GM19238 (cell line): ENCODE data around the gene EPC2.
"Not testable (repeated sequence)": the region's sequence is repeated elsewhere in the genome, so short reads cannot be mapped to it uniquely, and the experiment has no call there.

ENCODE experiments used
- DNase-seq: peaks from one replicate; pipeline ENCODE4 v3.0.0; 2011; ENCODE audit warnings: low spot score; ENCODE audit not compliant: insufficient read length

Gene EPC2

DNA sequence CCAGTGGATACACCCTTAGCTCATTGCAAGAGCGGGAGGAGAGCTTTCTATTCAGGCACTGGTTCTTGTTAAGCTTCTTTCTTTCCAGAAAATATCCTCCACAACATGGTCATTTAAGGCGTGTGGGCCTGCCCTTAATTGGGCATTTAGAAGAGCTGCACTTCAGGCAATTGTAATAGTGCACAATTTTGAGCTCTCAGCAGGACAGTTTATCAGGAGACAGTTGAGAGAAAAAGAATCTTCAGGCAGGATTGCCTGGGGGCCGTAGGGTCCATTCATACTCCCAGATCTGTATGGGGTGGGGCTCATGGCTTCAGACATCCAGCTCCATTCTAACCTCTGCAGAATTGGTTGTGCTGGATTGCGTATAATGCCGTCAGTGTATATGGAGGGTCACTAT is 6.0 kb upstream of the EPC2 start:
- no peak for DNase-seq

DNA sequence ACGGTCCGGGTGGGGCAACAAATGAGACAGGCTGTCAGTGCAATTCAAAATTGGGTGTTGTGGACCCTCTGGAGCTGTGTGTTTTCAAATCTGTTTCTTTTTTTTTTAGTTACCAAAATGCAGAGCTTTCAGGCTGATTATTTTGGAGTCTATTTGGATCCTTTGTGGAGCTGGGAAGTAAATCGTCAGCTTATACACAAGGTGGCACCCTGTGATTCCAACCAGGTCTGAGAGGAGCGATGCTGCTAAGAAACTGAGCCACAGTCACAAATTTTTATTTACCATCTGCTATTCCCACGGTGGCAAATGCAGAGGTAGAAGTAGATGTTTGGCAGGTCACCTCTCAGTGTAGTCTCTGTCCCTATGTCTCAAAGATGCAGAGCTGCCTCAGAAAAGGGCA is 3.8 kb upstream of the EPC2 start:
- DNase-seq: no peak

DNA sequence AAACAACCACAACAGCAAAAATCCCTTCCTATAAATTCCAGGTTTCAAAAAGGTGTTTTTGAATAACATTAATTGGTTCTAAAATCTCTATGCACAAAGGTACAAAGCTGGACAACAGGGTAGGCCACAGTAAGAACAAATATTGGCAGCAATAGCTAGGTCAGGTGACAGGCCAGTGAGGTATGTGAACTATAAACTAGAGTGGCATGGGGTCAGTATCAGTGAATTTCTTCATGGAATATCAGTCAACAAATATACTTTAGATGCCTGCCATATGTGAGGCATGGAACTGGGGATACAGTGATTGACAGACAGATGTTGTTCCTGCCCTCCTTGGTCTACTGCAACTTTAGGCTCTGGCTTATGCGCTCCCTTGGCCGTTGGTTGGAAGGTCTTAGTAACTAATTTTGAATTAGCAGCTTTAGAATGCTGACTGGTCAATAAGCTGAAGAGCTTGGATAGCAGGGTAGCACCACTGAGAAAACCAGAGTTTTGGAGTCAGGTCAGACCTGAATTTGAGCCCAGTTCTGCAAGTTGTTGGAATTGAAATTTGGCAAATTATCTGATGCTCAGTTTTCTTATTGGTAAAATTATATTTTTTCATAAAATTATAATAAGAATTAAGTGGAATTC is 2.3 kb upstream of the EPC2 start:
- no peak for DNase-seq

DNA sequence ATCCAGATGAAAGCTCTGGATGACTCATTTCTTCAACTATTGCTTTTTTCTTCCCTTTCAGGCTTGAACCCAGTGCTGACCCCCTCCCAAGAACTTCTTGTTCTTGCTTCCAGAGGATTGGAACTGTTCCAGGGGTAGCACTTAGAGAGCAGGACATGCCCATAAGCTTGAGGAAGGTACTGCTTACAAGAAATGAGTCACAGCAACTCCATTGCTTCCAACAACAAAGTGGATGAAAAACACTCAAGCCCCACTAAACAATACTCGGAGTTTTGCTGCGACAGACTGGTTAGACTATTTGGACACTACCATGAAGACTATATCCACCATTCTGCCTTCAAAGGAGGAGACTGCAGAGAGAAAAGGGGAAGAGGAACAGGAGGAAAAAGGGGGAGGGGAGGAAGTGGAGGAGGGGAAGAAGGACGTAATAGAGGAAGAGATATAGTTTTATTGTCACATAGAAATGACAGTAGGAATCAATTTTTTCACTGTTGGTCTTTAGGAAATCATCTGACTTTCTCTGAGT is 1.6 kb upstream of the EPC2 start:
- DNase-seq: no peak

DNA sequence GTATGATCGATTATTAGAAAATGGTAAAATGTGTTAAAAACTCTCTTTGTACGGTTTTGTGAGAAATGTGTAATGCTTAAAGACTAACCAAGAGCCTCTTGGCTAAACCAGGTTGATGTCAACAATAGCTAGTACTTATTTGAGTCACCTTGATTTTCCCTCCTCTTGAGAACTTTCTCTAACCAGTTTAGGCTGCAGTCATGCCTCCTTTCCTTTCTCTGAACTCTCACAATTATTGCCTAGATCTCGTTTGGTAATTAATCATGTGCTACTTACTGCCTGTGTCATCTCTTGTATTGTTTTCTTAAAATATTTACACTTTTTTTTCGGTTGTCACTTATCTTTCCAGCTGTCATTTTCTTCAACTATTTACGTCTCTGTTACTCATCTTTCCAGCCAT is 1.1 kb upstream of the EPC2 start:
- DNase-seq: no peak

DNA sequence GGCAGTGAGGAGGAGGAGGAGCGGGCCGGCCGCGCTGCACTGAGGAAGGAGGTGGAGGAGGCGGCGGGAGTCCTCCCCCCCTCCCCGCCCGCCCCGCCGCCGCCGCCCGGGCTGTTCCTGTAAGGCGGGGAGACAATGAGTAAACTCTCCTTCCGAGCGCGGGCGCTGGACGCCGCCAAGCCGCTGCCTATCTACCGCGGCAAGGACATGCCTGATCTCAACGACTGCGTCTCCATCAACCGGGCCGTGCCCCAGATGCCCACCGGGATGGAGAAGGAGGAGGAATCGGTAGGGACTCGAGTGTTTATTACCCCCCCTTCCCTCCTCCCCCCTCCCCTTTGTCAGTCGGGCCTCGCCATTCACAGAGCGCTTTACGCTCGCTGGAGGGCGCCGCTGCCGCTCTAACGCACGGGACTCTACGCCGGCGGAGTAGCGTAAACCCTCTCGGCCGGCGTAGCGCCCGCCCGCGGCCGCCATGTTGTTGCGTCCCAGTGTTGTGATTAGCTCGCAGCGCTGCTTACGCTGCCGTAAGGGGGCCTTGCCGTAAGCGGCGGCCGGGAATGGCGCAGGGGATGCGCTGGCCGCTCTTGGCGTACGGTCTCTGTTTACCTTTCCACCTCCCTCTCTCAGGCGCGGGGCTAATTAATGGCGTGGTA is 460 bp downstream of the EPC2 start:
- DNase-seq: peak; percentile 56

DNA sequence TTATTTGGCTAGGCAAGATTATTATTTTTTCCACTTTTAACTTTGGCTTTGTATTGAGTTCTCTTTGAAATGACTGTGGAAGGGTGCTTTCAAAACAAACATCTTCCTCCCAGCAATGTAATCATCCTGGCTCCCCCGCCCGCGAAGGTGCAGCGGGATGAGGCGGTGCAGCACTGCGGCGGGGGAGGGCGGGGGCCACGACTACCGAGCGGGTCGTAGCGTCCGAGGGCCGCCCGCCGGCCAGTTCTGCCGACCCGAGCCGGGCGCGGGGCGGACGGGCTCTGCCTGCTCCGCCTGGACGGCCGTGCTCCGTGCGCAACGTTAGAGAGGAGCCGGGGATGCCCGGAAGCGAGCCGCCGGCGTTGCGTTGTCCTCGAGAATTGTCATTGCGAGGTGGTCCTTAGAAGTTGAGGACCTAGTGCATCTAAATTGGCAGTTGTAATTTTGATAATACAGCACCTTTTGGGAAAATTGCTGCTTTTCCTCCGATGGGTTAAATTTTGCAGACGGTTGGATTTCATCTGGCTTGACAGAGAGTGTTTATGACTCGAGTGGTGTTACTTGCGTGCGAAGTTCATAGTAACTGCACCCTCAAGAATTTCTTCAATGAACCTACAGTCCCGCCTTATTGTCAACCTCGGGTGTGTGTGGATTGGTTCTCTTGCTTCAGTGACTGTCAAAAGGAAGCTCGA is 1.1 kb downstream of the EPC2 start:
- DNase-seq: peak; percentile 28

DNA sequence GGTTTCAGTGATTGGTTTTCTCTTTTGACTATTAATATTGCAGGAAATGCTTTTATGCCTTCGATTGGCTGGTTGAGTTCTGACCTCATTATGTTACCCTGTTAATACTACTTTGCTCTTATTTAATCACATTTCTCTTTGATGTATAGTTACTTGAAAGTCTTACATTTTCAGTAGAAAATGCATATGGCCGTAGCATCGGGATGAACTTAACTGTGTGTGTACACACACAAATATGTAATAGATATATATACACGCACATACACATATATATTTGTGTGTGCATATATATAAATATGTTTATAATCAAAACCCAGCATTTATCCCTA is 1.6 kb downstream of the EPC2 start:
- no peak for DNase-seq

DNA sequence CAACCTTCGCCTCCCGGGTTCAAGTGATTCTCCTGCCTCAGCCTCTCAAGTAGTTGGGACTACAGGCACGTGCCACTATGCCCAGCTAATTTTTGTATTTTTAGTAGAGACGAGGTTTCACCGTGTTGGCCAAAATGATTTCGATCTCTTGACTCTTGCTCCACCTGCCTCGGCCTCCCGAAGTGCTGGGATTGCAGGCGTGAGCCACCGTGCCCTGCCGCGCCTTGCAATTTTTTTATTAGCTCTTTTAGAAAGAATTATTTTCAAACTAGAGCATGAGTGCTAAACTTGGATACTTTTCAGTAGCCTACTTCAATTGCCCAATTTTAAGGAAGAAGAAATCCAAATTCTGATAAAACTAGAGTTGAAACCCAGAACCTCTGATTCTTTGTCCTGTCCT is 3.2 kb downstream of the EPC2 start:
- not testable (repeated sequence) for DNase-seq

DNA sequence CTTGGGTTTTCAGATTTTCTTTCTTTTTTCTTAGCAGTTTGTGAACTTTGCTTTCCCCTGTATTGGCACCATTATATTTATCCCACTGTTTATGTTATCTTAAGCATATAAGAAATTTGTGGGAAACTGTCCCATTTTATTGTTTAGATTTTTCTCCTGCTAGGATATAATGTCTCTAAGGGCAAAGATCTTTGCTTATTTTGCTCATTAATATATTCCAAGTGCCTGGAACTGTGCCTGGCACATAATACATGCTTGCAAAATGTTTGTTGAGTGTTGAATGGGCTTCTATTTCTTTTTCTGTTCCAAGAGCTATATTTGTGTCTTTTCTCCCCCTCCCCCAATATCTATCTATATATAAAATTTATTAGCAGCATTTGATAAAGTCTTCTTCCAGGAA is 5.4 kb downstream of the EPC2 start:
- DNase-seq: no peak

DNA sequence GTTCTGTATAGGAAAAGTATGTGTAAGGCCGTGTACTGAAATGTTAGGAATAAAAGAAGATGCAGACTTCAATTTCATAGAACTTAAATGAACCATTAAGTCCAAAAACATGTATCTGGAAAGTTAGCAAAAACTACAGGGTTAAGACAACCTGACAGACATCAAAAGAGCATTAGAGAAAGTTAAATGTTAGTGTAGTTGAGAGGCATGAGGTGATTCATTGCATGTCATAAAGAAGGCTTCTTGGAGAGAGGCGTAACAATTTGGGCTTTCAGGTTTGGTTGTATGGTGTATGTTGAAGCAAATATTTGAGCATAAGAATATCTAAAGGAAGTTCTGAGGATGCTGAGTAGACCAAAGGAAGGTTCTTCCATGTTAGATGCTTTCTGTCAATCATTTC is 6.3 kb downstream of the EPC2 start:
- no peak for DNase-seq

DNA sequence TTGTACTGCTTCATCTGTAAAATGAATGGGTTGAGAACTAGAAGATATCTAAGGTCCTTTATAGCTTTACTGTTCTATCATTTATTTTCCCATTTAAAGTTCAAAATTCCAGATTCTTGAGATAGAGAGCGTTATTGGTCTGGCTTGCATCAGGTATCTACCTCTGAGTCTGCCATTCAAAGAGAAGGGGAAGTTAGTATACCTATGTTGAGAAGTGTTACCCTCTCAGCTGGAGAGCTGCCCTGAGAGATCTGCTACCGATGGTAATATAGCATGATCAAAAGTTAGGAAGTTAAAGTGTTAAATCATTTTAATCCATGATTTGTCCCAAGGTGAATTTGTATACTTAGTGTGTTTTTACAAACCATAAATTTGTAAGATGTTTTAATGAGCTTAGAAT is 7.4 kb downstream of the EPC2 start:
- DNase-seq: no peak

DNA sequence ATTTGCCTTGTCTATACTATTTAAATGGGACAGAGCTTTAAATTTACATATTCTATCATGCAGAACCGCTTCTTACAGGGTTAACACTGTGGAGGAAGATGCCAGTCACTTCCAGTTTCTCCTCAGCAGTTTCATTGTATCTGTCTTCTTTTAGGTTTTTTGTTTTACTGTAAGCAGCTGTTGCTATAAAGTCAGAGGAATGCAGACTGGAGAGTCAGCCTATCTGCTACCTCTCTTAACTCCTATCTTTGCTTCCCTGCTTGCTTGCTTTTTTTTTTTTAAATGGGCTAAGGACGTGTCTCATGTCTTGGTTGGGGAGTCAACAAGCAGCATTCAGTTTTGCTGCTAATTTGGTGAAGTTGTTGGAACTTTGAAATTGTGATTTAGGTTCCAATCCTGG is 8.9 kb downstream of the EPC2 start:
- DNase-seq: no peak

DNA sequence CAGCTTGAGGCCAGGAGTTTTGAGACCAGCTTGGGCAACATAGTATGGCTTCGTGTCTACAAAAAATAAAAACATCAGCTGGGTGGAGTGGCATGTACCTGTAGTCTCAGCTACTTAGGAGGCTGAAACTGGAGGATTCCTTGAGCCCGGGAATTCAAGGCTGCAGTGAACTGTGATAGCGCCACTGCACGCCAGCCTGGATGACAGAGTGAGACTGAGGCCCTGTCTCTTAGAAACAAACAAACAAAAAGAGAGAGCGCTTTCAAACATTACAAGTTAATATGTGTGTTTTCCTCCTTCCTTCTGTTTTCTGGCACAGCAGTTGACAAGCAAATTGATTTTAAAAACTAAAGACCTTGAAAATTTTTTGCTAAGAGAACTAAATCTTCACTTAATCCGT is 9.9 kb downstream of the EPC2 start:
- no peak for DNase-seq

DNA sequence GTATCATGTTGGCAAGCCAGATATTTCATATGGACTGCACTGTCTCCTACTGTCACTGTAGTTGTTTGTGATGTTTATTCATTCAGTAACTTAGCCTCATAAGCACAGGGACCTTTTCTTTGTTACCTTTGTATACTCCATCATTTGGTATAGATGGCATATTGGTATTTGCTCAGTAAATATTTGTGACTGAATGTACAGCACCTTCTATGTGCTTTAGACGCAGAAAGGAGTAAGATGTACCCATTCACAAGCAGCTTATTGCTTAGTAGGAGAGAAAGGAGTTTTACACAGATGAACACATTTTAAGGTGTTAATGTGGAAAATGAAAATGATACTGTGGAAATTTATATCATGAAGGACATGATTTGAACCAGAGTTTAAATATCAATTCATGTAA is 12.0 kb downstream of the EPC2 start:
- DNase-seq: no peak

DNA sequence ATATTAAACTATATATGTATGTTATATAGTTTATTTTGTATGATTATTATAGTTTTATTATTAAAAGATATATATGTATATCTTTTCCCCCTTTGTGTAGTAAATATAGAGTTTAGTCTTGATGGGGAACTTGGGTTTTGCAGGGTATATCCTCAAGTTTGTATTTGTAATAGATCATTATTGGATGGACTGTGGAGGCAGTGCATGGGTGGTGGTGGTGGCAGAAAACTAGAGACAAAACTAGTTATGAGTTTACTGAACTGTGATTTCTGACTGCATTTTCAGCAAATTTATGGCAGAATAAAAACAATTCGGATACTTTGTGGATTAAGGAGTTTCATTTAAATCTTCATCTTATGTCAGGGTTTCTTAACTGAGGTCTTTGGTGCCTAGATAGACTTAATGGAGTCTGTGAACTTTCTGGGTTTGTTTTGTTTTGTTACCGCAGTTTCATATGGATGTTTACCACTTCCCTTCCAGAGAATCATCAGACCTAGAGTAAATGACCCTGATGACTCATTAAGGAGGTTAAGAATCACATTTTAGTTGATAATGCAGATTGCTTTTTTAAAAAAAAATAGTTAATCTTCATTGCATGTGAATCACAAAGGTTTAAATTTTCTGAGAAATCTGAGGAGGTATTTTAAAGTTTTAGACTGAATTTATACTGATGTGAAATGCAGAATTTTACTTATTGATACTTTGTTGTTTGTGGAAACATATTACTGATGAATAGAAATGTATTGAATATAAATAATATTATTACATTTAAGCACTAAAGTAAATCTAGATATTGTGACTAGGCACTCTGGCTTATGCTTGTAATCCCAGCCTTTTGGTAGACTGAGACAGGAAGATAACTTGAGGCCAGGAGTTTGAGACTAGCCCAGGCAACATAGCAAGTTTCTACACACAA is 14.5 kb downstream of the EPC2 start:
- DNase-seq: no peak

DNA sequence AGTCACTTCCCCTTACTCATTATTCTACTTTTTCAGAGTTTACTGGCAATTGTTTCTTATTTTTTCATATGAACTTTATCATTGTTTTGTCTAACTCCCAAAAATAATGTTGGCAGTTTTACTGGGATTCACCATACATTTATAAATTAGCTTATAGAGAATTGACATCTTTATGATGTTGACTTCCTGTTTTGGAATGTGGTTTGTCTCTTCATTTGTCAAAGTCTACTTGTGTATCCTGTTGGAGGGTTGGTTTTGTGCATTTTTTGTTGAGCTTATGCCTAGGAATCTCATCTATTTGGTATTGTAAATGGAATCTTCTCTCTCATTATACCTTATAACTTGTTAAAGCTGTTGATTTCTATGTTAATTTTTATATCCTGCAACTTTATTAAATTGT is 16.4 kb downstream of the EPC2 start:
- no peak for DNase-seq

DNA sequence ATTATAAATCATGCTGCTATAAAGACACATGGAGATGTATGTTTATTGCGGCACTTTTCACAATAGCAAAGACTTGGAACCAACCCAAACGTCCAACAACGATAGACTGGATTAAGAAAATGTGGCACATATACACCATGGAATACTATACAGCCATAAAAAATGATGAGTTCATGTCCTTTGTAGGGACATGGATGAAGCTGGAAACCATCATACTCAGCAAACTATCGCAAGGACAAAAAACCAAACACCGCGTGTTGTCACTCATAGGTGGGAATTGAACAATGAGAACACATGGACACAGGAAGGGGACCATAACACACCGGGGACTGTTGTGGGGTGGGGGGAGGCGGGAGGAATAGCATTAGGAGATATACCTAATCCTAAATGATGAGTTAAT is 17.8 kb downstream of the EPC2 start:
- not testable (repeated sequence) for DNase-seq

DNA sequence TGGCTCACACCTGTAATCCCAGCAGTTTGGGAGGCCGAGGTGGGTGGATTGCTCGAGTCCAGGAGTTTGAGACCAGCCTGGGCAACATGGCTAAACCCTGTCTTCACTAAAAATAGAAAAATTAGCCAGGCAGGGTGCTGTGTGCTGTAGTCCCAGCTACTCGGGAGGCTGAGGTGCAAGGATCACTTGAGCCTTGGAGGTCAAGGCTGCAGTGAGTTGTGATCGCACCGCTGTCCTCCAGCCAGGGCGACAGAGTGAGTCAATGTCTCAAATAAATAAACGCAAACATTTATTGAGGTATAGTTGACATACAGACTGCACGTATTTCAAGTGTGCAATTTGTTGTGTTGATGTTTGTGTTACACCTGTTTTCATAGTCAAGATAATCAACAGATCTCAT is 19.7 kb downstream of the EPC2 start:
- DNase-seq: no peak

DNA sequence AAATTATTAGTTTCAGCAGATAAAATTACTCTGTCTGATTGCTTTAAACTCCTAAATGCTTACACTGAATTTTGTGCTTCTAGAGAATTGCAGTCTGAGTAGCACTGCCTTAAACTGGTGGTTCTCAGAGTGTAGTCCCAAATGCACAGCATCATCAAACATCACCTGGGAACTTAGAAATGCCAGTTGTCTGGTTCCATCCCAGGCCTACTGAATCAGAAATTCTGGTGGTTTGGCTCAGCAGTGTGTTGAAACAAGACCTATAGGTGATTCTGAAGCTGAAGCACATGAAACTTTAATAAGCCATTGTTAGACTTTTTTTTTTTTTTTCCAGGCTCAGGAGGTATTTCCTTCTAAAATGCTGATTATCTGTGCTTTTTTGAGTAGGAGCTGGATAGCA is 22.0 kb downstream of the EPC2 start:
- no peak for DNase-seq

DNA sequence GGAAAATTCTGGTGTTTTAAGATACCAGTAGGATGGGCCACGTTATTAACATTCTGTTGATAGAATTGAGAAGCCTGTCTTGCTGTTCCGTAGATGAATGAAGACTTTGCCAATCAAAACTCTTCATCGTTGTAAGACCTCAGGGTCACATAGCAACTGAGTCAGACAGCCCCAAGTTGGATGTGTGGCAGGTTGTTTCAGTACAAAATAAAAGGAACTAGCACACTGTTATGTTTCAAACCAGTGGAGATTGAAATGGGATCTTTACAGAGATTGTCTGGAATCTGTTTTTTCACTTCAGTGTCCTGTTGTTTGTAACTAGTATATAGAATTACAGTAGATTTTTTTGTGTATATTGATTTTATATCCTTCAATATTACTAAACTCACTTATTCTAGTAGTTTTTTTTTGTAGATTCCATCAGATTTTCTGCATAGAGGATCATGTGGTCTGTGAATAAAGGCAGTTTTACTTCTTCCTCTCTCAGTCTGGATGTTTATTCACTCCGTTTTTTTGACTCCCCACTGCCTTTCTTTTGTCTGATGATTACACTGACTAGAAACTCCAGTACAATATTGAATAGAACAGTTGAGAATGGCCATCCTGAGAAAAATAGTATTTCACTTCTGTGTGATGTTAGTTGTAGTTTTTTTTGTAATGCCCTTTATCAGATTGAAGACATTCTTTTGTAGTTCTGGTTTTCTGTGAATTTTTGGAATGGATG is 22.7 kb downstream of the EPC2 start:
- no peak for DNase-seq
